Cardiac septum (tissue), 1 donor: Measurements from ENCODE around the gene ANXA5. TPM values are rescaled to one million over a fixed set of nuclear protein-coding genes. Genes with fewer than 3 reads are reported as not detected.

Experiments
- DNase-seq: peaks from one replicate; pipeline ENCODE4 v3.0.0-alpha.2; 2020; ENCODE audit warnings: low spot score
- intact Hi-C: fragments of 100-400 bp; cut with DNase I; formaldehyde crosslinking; loops from one replicate; pipeline ENCODE4 v1.14.0; 2022
- total RNA-seq: library from RNA; stranded (reverse); fragmentation: NEBNext Ultra II Directional; extraction: Animal tissue kit (Norgen Biotek cat#: 25700); gene quantifications from one replicate; pipeline ENCODE4 v1.2.1, GENCODE V29; 2021
- donor health status: DM: no; HTN: no; CAD: no.

ANXA5 gene
- total RNA-seq, 1 donor from 2014 or later: 152 TPM

GRCh38 chr4:121655320-121656268 lies 41.2 kb downstream of the ANXA5 start:
- intact Hi-C loops: loop anchor here (2.0 to 5.0 kb wide), 3 partner anchors 168 to 283 kb away; no protein-coding TSS in a partner anchor
- DNase-seq: no peak

GRCh38 chr4:121654738-121655137 lies 42.0 kb downstream of the ANXA5 start:
- intact Hi-C loops: loop anchor here (2.0 to 5.0 kb wide), 4 partner anchors 167 to 462 kb away; no protein-coding TSS in a partner anchor
- no peak for DNase-seq

- no peak for DNase-seq
- intact Hi-C loops: loop anchor here (2.0 to 5.0 kb wide), 2 partner anchors 191 to 462 kb away; no protein-coding TSS in a partner anchor
Measured at GRCh38 chr4:121653986-121654385, 42.8 kb downstream of the ANXA5 start.

- no peak for DNase-seq
- intact Hi-C loops: loop anchor here (5.0 kb wide), 1 partner anchor 461 kb away; no protein-coding TSS in a partner anchor
Measured at GRCh38 chr4:121653214-121653613, 43.6 kb downstream of the ANXA5 start.

GRCh38 chr4:121651597-121651996 lies 45.2 kb downstream of the ANXA5 start:
- no peak for DNase-seq
- intact Hi-C loops: loop anchor here (5.0 kb wide), 1 partner anchor 459 kb away; no protein-coding TSS in a partner anchor

- DNase-seq: no peak
- intact Hi-C loops: loop anchor here (5.0 kb wide), 1 partner anchor 458 kb away; no protein-coding TSS in a partner anchor
Measured at GRCh38 chr4:121650741-121651140, 46.0 kb downstream of the ANXA5 start.

- no peak for DNase-seq
- intact Hi-C loops: no loop called here
Measured at GRCh38 chr4:121648516-121648915, 48.3 kb downstream of the ANXA5 start.

GRCh38 chr4:121642876-121643585 lies 53.7 kb downstream of the ANXA5 start:
- intact Hi-C loops: no loop called here
- no peak for DNase-seq

GRCh38 chr4:121642292-121642691 lies 54.5 kb downstream of the ANXA5 start:
- intact Hi-C loops: no loop called here
- DNase-seq: no peak

GRCh38 chr4:121633653-121634052 lies 63.1 kb downstream of the ANXA5 start:
- DNase-seq: no peak
- intact Hi-C loops: no loop called here

GRCh38 chr4:121632636-121633035 lies 64.1 kb downstream of the ANXA5 start:
- intact Hi-C loops: no loop called here
- no peak for DNase-seq

Other genes with a start within 250 kb of the ANXA5 start
- gene SMIM43, start 68.2 kb upstream of the ANXA5 start, total RNA-seq: 0.27 TPM
- 13.5 TPM for gene EXOSC9, start 104.3 kb upstream of the ANXA5 start, total RNA-seq
- gene CCNA2, start 126.9 kb upstream of the ANXA5 start, total RNA-seq: 0.38 TPM
- 6.1 TPM for gene BBS7, start 173.5 kb upstream of the ANXA5 start, total RNA-seq